GM18520 (cell line): ENCODE measurements around the gene EIPR1.
"Not testable (repeated sequence)": the region's sequence is repeated elsewhere in the genome, so short reads cannot be mapped to it uniquely, and the experiment has no call there.

ENCODE experiments used
- ATAC-seq: cut with Tn5 transposase; IDR thresholded peaks from one replicate; pipeline ENCODE4 v1.9.1; 2021; ENCODE audit not compliant: unreplicated experiment

EIPR1 gene

GRCh38 chr2:3291113-3291512 lies 86.5 kb downstream of the EIPR1 start:
- no peak for ATAC-seq

DNA sequence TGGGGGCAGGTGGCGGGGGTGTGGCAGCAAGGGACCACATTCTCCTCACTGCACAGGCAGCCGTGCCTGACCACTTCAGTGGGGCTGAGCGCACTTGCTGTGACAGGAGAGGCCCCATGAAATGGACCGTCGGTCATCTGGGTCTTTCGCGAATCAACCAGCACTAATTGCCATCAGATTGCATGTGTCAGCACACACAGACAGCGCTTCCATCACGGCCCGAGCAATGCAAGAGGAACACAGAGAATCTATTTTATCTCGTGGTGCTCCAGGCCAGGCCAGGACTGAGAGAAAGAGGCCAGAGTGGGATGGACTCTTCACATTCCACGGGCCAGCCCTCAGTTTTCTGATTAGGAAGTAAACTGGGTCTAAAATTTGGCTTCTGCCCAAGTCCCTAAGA lies 87.0 kb downstream of the EIPR1 start:
- no peak for ATAC-seq

- no peak for ATAC-seq
Measured at GRCh38 chr2:3289971-3290370, 87.6 kb downstream of the EIPR1 start.

DNA sequence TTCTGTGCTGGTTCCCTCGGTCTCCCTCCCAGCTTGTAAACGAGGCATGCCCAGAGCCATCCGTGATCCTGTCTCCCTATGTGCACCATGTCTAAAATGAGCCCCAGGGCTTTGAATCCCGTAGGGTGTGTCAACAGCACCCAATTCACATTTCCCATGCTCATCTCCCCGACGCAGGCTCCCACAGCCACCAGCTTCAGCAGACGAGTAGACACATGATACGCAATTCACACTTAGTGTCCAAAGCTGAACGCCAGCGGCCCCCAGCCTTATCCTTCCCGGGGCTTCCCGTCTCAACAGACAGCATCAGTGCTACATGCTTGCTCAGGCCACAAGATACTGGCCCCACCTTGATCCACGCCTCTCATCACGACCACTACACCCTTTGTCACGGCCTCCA lies 88.1 kb downstream of the EIPR1 start:
- no peak for ATAC-seq

DNA sequence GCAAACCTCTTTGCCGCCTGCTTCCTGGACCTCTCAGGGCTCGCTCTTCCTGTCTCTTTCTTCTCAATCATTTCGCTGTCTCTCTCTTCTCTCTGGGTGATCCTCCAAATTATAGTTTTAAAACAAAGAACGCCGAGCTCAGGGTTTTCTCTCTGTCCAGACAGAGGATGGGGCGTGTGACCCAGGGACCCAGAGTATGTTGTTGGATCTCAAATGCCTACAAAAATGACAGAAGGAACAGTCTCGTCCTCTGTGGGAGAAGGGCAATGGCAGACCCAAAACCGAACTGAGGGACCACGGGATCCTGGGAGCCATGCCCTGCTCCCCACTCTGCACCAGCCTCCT lies 88.5 kb downstream of the EIPR1 start:
- ATAC-seq = no peak

GRCh38 chr2:3288470-3289170 lies 89.0 kb downstream of the EIPR1 start:
- no peak for ATAC-seq

GRCh38 chr2:3287896-3288295 lies 89.7 kb downstream of the EIPR1 start:
- ATAC-seq = no peak

GRCh38 chr2:3286646-3287036 lies 91.0 kb downstream of the EIPR1 start:
- not testable (repeated sequence) for ATAC-seq

DNA sequence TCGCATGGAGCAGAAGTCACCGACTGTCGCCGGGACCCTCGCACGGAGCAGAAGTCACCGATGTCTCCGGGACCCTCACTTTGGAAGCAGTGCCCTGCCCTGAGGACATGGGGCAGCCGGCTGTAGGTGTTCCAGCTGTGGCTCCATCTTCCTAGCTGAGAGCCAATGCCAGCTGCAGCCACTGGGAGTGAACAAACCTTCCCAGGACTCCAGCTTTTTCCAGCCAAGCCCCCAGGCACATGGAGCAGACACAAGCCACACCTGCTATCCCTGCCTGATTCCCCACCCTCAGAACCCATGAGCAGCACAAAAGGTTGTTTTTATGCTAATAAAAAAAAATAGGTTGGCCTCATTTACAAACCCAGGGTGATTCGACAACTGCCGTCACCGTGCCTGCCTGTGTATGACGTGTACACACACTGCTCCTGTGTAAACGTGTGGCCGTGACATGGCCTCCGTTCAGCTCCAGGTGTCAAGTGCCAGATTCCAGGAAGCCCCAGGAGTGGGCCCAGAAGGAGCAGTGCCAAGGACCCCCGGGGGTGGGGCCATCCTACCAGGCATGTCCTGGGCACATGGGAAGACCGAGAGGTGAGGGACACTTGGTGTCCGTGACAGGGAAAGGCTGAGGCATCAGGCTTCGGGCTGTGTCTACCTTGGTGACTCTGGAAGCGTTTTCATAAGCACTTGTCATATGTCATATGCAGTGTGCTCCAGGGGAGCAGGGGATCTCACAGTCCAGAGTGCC lies 91.5 kb downstream of the EIPR1 start:
- no peak for ATAC-seq

- ATAC-seq = no peak
Measured at GRCh38 chr2:3284657-3285630, 92.7 kb downstream of the EIPR1 start.

DNA sequence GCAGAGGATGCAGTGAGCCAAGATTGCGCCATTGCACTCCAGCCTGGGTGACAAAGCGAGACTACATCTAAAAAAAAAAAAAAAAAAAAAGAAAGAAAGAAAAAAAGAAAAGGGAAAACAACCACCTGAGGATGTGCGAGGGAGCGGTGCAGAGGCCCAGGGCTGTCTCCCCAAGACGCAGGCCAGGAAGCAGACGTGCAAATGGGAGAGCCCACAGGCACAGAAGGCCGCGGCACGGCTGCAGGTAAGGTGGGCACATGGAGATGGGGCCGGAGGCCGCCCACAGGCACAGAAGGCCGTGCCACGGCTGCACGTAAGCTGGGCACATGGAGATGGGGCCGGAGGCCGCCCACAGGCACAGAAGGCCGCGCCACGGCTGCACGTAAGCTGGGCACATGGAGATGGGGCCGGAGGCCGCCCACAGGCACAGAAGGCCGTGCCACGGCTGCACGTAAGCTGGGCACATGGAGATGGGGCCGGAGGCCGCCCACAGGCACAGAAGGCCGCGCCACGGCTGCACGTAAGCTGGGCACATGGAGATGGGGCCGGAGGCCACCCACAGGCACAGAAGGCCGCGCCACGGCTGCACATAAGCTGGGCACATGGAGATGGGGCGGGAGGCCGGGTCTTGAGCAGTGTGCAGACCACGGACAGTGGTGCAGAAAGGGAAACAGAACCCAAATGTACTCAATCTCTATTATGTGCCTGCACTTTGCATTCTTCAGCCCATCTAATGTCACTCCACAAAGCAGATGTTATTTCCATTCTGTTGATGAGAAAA lies 93.6 kb downstream of the EIPR1 start:
- ATAC-seq = not testable (repeated sequence)

DNA sequence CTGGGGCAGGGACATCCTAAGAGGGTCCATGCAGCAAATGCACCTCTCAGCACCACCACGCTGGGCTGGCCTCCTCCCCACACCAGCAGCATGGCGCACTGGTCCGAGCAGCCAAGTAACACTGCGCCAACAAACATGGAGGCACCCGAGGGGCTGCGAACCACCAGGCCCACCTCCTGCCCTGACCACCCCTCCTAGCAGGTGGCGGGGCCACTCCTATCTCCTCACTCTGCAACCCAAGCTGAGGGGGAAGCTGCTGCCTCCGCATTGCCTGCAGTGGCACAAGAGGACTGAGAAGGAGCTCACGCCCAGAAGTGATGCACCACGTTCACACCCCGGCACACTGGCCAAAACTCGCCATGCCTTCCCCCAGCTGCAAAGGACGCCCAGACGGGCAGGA lies 94.4 kb downstream of the EIPR1 start:
- no peak for ATAC-seq

GRCh38 chr2:3282056-3282998 lies 95.3 kb downstream of the EIPR1 start:
- ATAC-seq = no peak

DNA sequence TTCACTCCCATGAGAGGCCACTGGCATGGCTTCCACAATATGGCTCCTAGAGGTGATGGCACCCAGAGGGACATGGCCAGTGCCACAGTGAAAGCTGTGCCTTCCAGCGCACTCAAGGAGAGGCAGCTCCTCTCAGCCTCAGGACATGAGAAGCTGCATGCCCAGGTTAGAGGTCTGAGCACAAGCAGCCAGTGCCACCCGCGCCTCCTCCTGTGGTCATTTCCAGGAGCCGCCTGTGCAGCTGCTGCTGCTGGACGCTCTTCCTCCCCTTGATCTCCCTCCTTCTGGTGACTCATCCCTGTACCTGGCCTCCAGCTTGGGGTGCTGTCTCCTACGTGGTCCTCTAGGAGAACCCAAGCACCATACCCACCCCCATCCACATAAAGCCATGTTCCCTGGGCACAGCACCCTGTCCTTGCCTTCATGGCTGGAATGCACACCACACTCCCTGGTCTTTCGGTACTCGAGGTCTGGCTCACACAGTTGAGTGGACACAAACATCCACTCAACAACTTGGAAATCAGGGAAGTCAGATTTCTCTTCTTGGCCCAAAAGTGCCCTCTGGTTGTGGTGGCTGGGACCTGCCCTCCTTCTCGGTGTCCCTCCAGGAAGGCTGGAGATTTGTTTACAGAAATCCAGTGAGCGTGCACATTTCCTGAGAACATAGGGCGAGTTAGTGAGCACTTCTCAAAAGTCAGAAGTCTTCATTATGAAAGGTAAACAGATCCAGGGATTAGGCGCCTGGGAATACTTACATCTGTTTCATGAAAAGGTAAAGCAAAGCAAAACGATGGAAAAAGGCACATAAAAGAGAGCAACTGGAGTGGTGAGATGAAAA lies 96.7 kb downstream of the EIPR1 start:
- no peak for ATAC-seq

- no peak for ATAC-seq
Measured at GRCh38 chr2:3280197-3280596, 97.4 kb downstream of the EIPR1 start.

GRCh38 chr2:3279236-3279960 lies 98.2 kb downstream of the EIPR1 start:
- ATAC-seq = no peak

- no peak for ATAC-seq
Measured at GRCh38 chr2:3278521-3279218, 98.9 kb downstream of the EIPR1 start.
